ENCODE data around the gene IGF2BP1.
"Not testable (repeated sequence)": the region's sequence is repeated elsewhere in the genome, so short reads cannot be mapped to it uniquely, and the experiment has no call there.

Gene IGF2BP1

GRCh38 chr17:49074851-49075540 lies 77.8 kb downstream of the IGF2BP1 start:
- H3K4me3 ChIP-seq (ENCODE audit: insufficient read depth, low read depth, low read length), result no peak overlapping the region
- H3K9me3 ChIP-seq (ENCODE audit: control insufficient read depth, low read length), result no peaks in the 10 kb centered on the region
- no peaks in the 10 kb centered on the region for H3K4me1 ChIP-seq (ENCODE audit: control insufficient read depth, insufficient read depth, low read length)
- no peaks in the 10 kb centered on the region for H3K27me3 ChIP-seq (ENCODE audit: control insufficient read depth, insufficient read depth, low read length, poor library complexity, severe bottlenecking)
- no peaks in the 10 kb centered on the region for H3K36me3 ChIP-seq (ENCODE audit: control insufficient read depth, insufficient read depth, low read length)
- no peak overlapping the region for H3K27ac ChIP-seq (ENCODE audit: insufficient read depth, low read depth, low read length, poor library complexity, severe bottlenecking)
- 87 to 96% methylated on average over 3 of the region's 3 CpGs for WGBS, 2 experiments

- Histone ChIP-seq H3K4me3 (ENCODE audit: insufficient read depth, low read depth, low read length) (no peak overlapping the region), H3K27ac (ENCODE audit: insufficient read depth, low read depth, low read length, poor library complexity, severe bottlenecking) (no peak overlapping the region), H3K36me3 (ENCODE audit: control insufficient read depth, insufficient read depth, low read length) (no peaks in the 10 kb centered on the region), H3K27me3 (ENCODE audit: control insufficient read depth, insufficient read depth, low read length, poor library complexity, severe bottlenecking) (no peaks in the 10 kb centered on the region), H3K4me1 (ENCODE audit: control insufficient read depth, insufficient read depth, low read length) (no peaks in the 10 kb centered on the region), H3K9me3 (ENCODE audit: control insufficient read depth, low read length) (no peaks in the 10 kb centered on the region)
- WGBS, 2 experiments, result 91 to 94% methylated on average over 7 of the region's 7 CpGs
These were observed 79.6 kb downstream of the IGF2BP1 start for GRCh38 chr17:49076573-49077384.

- Histone ChIP-seq H3K4me3 (ENCODE audit: insufficient read depth, low read depth, low read length) (no peak overlapping the region), H3K36me3 (ENCODE audit: control insufficient read depth, insufficient read depth, low read length) (no peaks in the 10 kb centered on the region), H3K4me1 (ENCODE audit: control insufficient read depth, insufficient read depth, low read length) (no peaks in the 10 kb centered on the region), H3K27ac (ENCODE audit: insufficient read depth, low read depth, low read length, poor library complexity, severe bottlenecking) (no peak overlapping the region), H3K9me3 (ENCODE audit: control insufficient read depth, low read length) (no peaks in the 10 kb centered on the region), H3K27me3 (ENCODE audit: control insufficient read depth, insufficient read depth, low read length, poor library complexity, severe bottlenecking) (no peaks in the 10 kb centered on the region)
- WGBS, 2 experiments, result 80 to 90% methylated on average over 7 of the region's 7 CpGs
These were observed 81.1 kb downstream of the IGF2BP1 start for GRCh38 chr17:49078248-49078647.

GRCh38 chr17:49079840-49080663 lies 82.9 kb downstream of the IGF2BP1 start:
- Histone ChIP-seq H3K4me1 (ENCODE audit: control insufficient read depth, insufficient read depth, low read length) (no peaks in the 10 kb centered on the region), H3K36me3 (ENCODE audit: control insufficient read depth, insufficient read depth, low read length) (no peaks in the 10 kb centered on the region), H3K27me3 (ENCODE audit: control insufficient read depth, insufficient read depth, low read length, poor library complexity, severe bottlenecking) (no peaks in the 10 kb centered on the region), H3K27ac (ENCODE audit: insufficient read depth, low read depth, low read length, poor library complexity, severe bottlenecking) (no peak overlapping the region), H3K9me3 (ENCODE audit: control insufficient read depth, low read length) (no peaks in the 10 kb centered on the region), H3K4me3 (ENCODE audit: insufficient read depth, low read depth, low read length) (no peak overlapping the region)
- 81 to 86% methylated on average over 10 of the region's 10 CpGs for WGBS, 2 experiments

GRCh38 chr17:49082231-49082630 lies 85.0 kb downstream of the IGF2BP1 start:
- H3K27ac ChIP-seq (ENCODE audit: insufficient read depth, low read depth, low read length, poor library complexity, severe bottlenecking), result no peak overlapping the region
- no peaks in the 10 kb centered on the region for H3K9me3 ChIP-seq (ENCODE audit: control insufficient read depth, low read length)
- H3K36me3 ChIP-seq (ENCODE audit: control insufficient read depth, insufficient read depth, low read length), result no peaks in the 10 kb centered on the region
- WGBS, 2 experiments, result 91 to 92% methylated on average over 5 of the region's 5 CpGs
- H3K27me3 ChIP-seq (ENCODE audit: control insufficient read depth, insufficient read depth, low read length, poor library complexity, severe bottlenecking), result no peaks in the 10 kb centered on the region
- no peaks in the 10 kb centered on the region for H3K4me1 ChIP-seq (ENCODE audit: control insufficient read depth, insufficient read depth, low read length)
- no peak overlapping the region for H3K4me3 ChIP-seq (ENCODE audit: insufficient read depth, low read depth, low read length)

- WGBS, 2 experiments, result 91 to 97% methylated on average over 2 of the region's 2 CpGs
These were observed 87.9 kb downstream of the IGF2BP1 start for GRCh38 chr17:49085046-49085445.

GRCh38 chr17:49085565-49086315 lies 88.6 kb downstream of the IGF2BP1 start:
- no peaks in the 10 kb centered on the region for H3K4me1 ChIP-seq (ENCODE audit: control insufficient read depth, insufficient read depth, low read length)
- H3K27me3 ChIP-seq (ENCODE audit: control insufficient read depth, insufficient read depth, low read length, poor library complexity, severe bottlenecking), result no peaks in the 10 kb centered on the region
- no peak overlapping the region for H3K27ac ChIP-seq (ENCODE audit: insufficient read depth, low read depth, low read length, poor library complexity, severe bottlenecking)
- no peaks in the 10 kb centered on the region for H3K9me3 ChIP-seq (ENCODE audit: control insufficient read depth, low read length)
- WGBS, 2 experiments, result 88 to 91% methylated on average over 5 of the region's 5 CpGs
- no peaks in the 10 kb centered on the region for H3K36me3 ChIP-seq (ENCODE audit: control insufficient read depth, insufficient read depth, low read length)
- no peak overlapping the region for H3K4me3 ChIP-seq (ENCODE audit: insufficient read depth, low read depth, low read length)

More at GRCh38 chr17:49085046-49085445, 87.9 kb downstream of the IGF2BP1 start:
- not testable (repeated sequence) for H3K9me3 ChIP-seq (ENCODE audit: control insufficient read depth, low read length); H3K4me1 ChIP-seq (ENCODE audit: control insufficient read depth, insufficient read depth, low read length); H3K27ac ChIP-seq (ENCODE audit: insufficient read depth, low read depth, low read length, poor library complexity, severe bottlenecking); H3K27me3 ChIP-seq (ENCODE audit: control insufficient read depth, insufficient read depth, low read length, poor library complexity, severe bottlenecking); H3K4me3 ChIP-seq (ENCODE audit: insufficient read depth, low read depth, low read length); H3K36me3 ChIP-seq (ENCODE audit: control insufficient read depth, insufficient read depth, low read length)

- no peaks in the 10 kb centered on the region for H3K4me1 ChIP-seq (ENCODE audit: control insufficient read depth, insufficient read depth, low read length)
- no peaks in the 10 kb centered on the region for H3K36me3 ChIP-seq (ENCODE audit: control insufficient read depth, insufficient read depth, low read length)
- no peaks in the 10 kb centered on the region for H3K9me3 ChIP-seq (ENCODE audit: control insufficient read depth, low read length)
- no peak overlapping the region for H3K4me3 ChIP-seq (ENCODE audit: insufficient read depth, low read depth, low read length)
- WGBS, 2 experiments, result 79 to 83% methylated on average over 1 of the region's 1 CpG
- no peak overlapping the region for H3K27ac ChIP-seq (ENCODE audit: insufficient read depth, low read depth, low read length, poor library complexity, severe bottlenecking)
- no peaks in the 10 kb centered on the region for H3K27me3 ChIP-seq (ENCODE audit: control insufficient read depth, insufficient read depth, low read length, poor library complexity, severe bottlenecking)
These were observed 89.1 kb downstream of the IGF2BP1 start for GRCh38 chr17:49086316-49086605.

GRCh38 chr17:49086649-49087048 lies 89.5 kb downstream of the IGF2BP1 start:
- Histone ChIP-seq H3K4me3 (ENCODE audit: insufficient read depth, low read depth, low read length) (no peak overlapping the region), H3K27ac (ENCODE audit: insufficient read depth, low read depth, low read length, poor library complexity, severe bottlenecking) (no peak overlapping the region), H3K27me3 (ENCODE audit: control insufficient read depth, insufficient read depth, low read length, poor library complexity, severe bottlenecking) (no peaks in the 10 kb centered on the region), H3K4me1 (ENCODE audit: control insufficient read depth, insufficient read depth, low read length) (peaks cover 1% of the 10 kb centered on the region), H3K9me3 (ENCODE audit: control insufficient read depth, low read length) (no peaks in the 10 kb centered on the region), H3K36me3 (ENCODE audit: control insufficient read depth, insufficient read depth, low read length) (no peaks in the 10 kb centered on the region)

Measured in ectodermal cell (in vitro differentiated cells).